Natural killer cell (primary cell): ENCODE data around the gene LETMD1. TPM values are rescaled to one million over a fixed set of nuclear protein-coding genes. Genes with fewer than 3 reads are reported as not detected.

Source experiments
- ATAC-seq, 3 donors: fragments of 150-1000 bp in 2 of 3; fragments of 200-7000 bp in 1 of 3; cut with Tn5 transposase; 1 replicate in 1 of 3; 2 replicates in 2 of 3; pipeline ENCODE4 v1.10.0; 2021; ENCODE audit warnings: mild to moderate bottlenecking in 2 of 3, moderate library complexity in 2 of 3
- DNase-seq, 2 donors: peaks; one replicate each; pipeline versions ENCODE4 v3.0.0 to v3.0.0-alpha.2; 2013 to 2021; ENCODE audit warnings: mixed read lengths in 1 of 2
- H3K27ac ChIP-seq: one replicate; pipeline ENCODE4 v1.5.1; 2013; ENCODE audit warnings: mild to moderate bottlenecking, low read length
- H3K27me3 ChIP-seq: one replicate; pipeline ENCODE4 v1.6.1; 2013; ENCODE audit warnings: low read length; ENCODE audit not compliant: control insufficient read depth, insufficient read depth
- H3K36me3 ChIP-seq: one replicate; pipeline ENCODE4 v1.6.1; 2013; ENCODE audit warnings: low read length; ENCODE audit not compliant: control insufficient read depth, insufficient read depth
- H3K4me1 ChIP-seq: one replicate; pipeline ENCODE4 v1.6.1; 2013; ENCODE audit warnings: low read length; ENCODE audit not compliant: control insufficient read depth, insufficient read depth
- H3K4me3 ChIP-seq: one replicate; pipeline ENCODE4 v1.5.1; 2013; ENCODE audit warnings: low read length
- H3K9me3 ChIP-seq: one replicate; pipeline ENCODE4 v1.6.1; 2013; ENCODE audit warnings: low read length; ENCODE audit not compliant: control insufficient read depth, insufficient read depth
- H3K27ac Mint-ChIP-seq, 2 donors: one replicate each; pipeline ENCODE4 v1.8.0; 2022; ENCODE audit warnings: mild to moderate bottlenecking in 2 of 2, mixed read lengths in 2 of 2, moderate library complexity in 1 of 2
- H3K27me3 Mint-ChIP-seq, 2 donors: one replicate each; pipeline ENCODE4 v1.8.0; 2022; ENCODE audit warnings: low read depth in 2 of 2, mixed read lengths in 2 of 2
- H3K36me3 Mint-ChIP-seq: one replicate; pipeline ENCODE4 v1.8.0; 2022; ENCODE audit warnings: mixed read lengths
- H3K4me1 Mint-ChIP-seq, 2 donors: one replicate each; pipeline ENCODE4 v1.8.0; 2022; ENCODE audit warnings: mixed read lengths in 2 of 2
- H3K4me3 Mint-ChIP-seq: one replicate; pipeline ENCODE4 v1.8.0; 2022; ENCODE audit warnings: mild to moderate bottlenecking, moderate library complexity, mixed read lengths
- H3K9me3 Mint-ChIP-seq, 2 donors: one replicate each; pipeline ENCODE4 v1.8.0; 2022; ENCODE audit warnings: mixed read lengths in 2 of 2
- CTCF ChIP-seq: fragments of 200-600 bp; IDR thresholded peaks from one replicate; pipeline ENCODE4 v1.8.0; 2022; ENCODE audit warnings: antibody characterized with exemption
- WGBS: methylation state at CpG from one replicate; pipeline ENCODE4 v1.1.7; 2013; ENCODE audit warnings: missing lambda C conversion rate; ENCODE audit not compliant: insufficient coverage; 5-methylcytosine and 5-hydroxymethylcytosine counted together
- intact Hi-C: fragments of 100-400 bp; cut with micrococcal nuclease; formaldehyde crosslinking; loops from one replicate; pipeline ENCODE4 v1.14.2; 2022
- total RNA-seq, 4 donors: library from RNA; stranded (reverse); fragments of 120-200 nt in 1 of 4; gene quantifications; one replicate each; pipeline versions ENCODE4 v1.2.3 to v1.2.4, GENCODE V29; 2013 to 2022

The LETMD1 gene
- total RNA-seq, 3 donors from 2014 or later (not counting 1 experiment from before 2014, with no cell fraction given), result 57.1 to 71.8 (median 58.2) TPM

GRCh38 chr12:51080136-51080535 lies 32.0 kb downstream of the LETMD1 start:
- H3K27ac Mint-ChIP-seq, result no peak overlapping the region
- no peak for ATAC-seq
- H3K4me1 Mint-ChIP-seq, result peaks cover 29 to 48% of the 10 kb centered on the region in 2 donors
- Histone ChIP-seq H3K36me3 (peaks cover 3% of the 10 kb centered on the region), H3K4me3 (no peak overlapping the region), H3K27me3 (no peaks in the 10 kb centered on the region), H3K4me1 (peaks cover 17% of the 10 kb centered on the region), H3K9me3 (no peaks in the 10 kb centered on the region), H3K27ac (no peak overlapping the region)
- no peak for DNase-seq
- H3K36me3 Mint-ChIP-seq, result no peaks in the 10 kb centered on the region
- H3K9me3 Mint-ChIP-seq, result no peaks in the 10 kb centered on the region
- 90% methylated on average over 4 of the region's 4 CpGs for WGBS
- TF ChIP-seq CTCF, result no peak
- no peak overlapping the region for H3K4me3 Mint-ChIP-seq
- H3K27me3 Mint-ChIP-seq, result no peaks in the 10 kb centered on the region
- intact Hi-C loops, result no loop called here

DNA sequence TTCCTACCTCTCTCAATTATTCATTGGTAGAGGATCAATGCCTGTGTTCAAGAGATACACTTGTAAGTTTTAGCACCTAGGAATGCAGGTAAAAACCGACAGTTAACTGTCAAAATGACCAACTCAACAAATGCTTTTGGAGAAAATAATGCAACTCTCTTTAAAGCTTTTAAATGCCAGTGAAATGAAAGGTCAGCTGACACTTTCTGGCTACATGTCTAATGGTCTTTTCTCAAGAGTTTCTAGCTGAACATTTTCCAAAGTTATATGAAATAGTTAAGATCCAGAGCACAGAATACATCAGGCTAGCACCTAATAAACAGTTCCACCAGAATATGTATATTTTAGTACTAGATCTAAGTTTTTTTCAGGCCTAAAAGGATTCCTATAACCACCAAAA lies 33.3 kb downstream of the LETMD1 start:
- H3K4me1 Mint-ChIP-seq, result peaks cover 22 to 48% of the 10 kb centered on the region in 2 donors
- H3K27ac Mint-ChIP-seq, result peak overlapping the region in 1 of 2 donors; percentile 90
- WGBS, result 93% methylated on average over 1 of the region's 1 CpG
- no peaks in the 10 kb centered on the region for H3K36me3 ChIP-seq
- H3K4me3 ChIP-seq, result no peak overlapping the region
- no peaks in the 10 kb centered on the region for H3K27me3 ChIP-seq
- ATAC-seq (no peak), DNase-seq (no peak)
- H3K36me3 Mint-ChIP-seq, result no peaks in the 10 kb centered on the region
- H3K27me3 Mint-ChIP-seq, result no peaks in the 10 kb centered on the region
- peaks cover 17% of the 10 kb centered on the region for H3K4me1 ChIP-seq
- TF ChIP-seq CTCF, result no peak
- intact Hi-C loops, result no loop called here
- H3K4me3 Mint-ChIP-seq, result peak overlapping the region; percentile 99
- H3K9me3 Mint-ChIP-seq, result no peaks in the 10 kb centered on the region
- H3K27ac ChIP-seq, result no peak overlapping the region
- no peaks in the 10 kb centered on the region for H3K9me3 ChIP-seq

GRCh38 chr12:51082561-51083125 lies 34.5 kb downstream of the LETMD1 start:
- H3K4me3 ChIP-seq, result peak overlapping the region; percentile 74
- intact Hi-C loops, result loop anchor here (1.0 to 2.0 kb wide), 3 partner anchors 35 to 157 kb away; partner anchors contain the start of gene TFCP2
- DNase-seq, result peak; percentile 18 to 59
- no peaks in the 10 kb centered on the region for H3K27me3 ChIP-seq
- Mint-ChIP-seq H3K36me3 (no peaks in the 10 kb centered on the region), H3K9me3 (no peaks in the 10 kb centered on the region), H3K4me3 (peak overlapping the region; percentile 99), H3K27me3 (no peaks in the 10 kb centered on the region), H3K4me1 (peaks cover 18 to 43% of the 10 kb centered on the region in 2 donors), H3K27ac (peak overlapping the region; percentile 90)
- H3K36me3 ChIP-seq, result no peaks in the 10 kb centered on the region
- TF ChIP-seq CTCF, result no peak
- H3K27ac ChIP-seq, result peak overlapping the region; percentile 49
- WGBS, result 6% methylated on average over 18 of the region's 18 CpGs
- H3K9me3 ChIP-seq, result no peaks in the 10 kb centered on the region
- ATAC-seq, result no peak
- peaks cover 17% of the 10 kb centered on the region for H3K4me1 ChIP-seq
